ENCODE results near the gene OR10W1.

Gene OR10W1

DNA sequence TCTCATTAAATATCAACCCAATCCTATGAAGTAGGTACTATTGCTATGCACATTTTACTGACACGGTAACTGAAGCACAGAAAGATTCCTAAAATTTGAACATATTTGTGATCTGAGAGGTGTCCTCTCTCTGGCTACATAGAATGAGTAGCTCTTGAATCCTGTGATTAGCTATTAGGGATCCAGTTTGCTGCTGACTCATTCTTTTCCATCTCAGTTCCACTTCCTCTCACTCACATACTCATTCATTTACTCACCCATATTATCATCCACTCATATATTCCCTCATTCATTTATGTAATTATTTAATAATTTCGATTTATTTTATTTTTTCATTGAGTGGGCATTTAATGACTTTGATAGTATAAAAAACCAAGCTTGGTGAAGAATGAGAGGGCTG lies 48.1 kb upstream of the OR10W1 start (continued):
- TF ChIP-seq ZNF529 (tag by site-specific recombination; IDR thresholded peaks at IDR 0.05; ENCODE audit: insufficient replicate concordance) (no peak), YY1 (tag by site-specific recombination; IDR thresholded peaks at IDR 0.05) (no peak), ZNF354C (tag by site-specific recombination; IDR thresholded peaks at IDR 0.05; ENCODE audit: borderline replicate concordance, low read depth) (no peak), ZBTB7A (tag by site-specific recombination; IDR thresholded peaks at IDR 0.05; ENCODE audit: low read depth) (no peak), ZNF24 (tag by site-specific recombination; IDR thresholded peaks at IDR 0.05) (no peak)

DNA sequence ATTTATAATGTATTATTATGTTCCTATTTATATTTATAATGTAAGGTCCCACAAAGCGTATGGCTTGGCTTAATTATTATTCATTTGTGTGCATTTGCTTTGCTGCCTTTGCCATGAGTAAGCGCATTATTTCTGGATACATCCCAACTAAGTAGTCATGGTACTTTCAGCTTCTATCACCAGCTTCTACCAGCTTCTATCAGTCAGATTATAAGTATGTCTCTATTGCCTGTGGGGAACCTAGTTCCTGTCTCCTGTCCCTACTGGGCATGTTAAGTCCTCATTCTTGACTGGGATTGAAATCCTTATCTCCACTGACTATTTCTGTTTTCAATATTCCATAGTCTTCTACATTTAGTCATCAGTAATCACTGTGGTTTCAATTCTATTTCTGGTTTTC lies 33.5 kb upstream of the OR10W1 start:
- no peaks in the 10 kb centered on the region for H3K9me3 ChIP-seq (ENCODE audit: control insufficient read depth, insufficient read depth, low read depth, low read length)
- H3K36me3 ChIP-seq (ENCODE audit: control insufficient read depth in 2 of 2, insufficient read depth in 1 of 2, low read length in 2 of 2), result no peaks in the 10 kb centered on the region
- CTCF ChIA-PET, result no interaction called here
- POLR2A ChIA-PET, result no interaction called here
- no peak overlapping the region for H3K27ac ChIP-seq (ENCODE audit: extremely low read depth, low read depth, low read length)
- no peak overlapping the region for H3K4me3 ChIP-seq (ENCODE audit: low read depth, low read length)
- H3K4me1 ChIP-seq (ENCODE audit: control insufficient read depth, insufficient read depth, low read length), result no peaks in the 10 kb centered on the region
- no peak for TF ChIP-seq ZNF610 (tag by site-specific recombination; IDR thresholded peaks at IDR 0.05; ENCODE audit: borderline replicate concordance)
- TF ChIP-seq, protein P1, sequence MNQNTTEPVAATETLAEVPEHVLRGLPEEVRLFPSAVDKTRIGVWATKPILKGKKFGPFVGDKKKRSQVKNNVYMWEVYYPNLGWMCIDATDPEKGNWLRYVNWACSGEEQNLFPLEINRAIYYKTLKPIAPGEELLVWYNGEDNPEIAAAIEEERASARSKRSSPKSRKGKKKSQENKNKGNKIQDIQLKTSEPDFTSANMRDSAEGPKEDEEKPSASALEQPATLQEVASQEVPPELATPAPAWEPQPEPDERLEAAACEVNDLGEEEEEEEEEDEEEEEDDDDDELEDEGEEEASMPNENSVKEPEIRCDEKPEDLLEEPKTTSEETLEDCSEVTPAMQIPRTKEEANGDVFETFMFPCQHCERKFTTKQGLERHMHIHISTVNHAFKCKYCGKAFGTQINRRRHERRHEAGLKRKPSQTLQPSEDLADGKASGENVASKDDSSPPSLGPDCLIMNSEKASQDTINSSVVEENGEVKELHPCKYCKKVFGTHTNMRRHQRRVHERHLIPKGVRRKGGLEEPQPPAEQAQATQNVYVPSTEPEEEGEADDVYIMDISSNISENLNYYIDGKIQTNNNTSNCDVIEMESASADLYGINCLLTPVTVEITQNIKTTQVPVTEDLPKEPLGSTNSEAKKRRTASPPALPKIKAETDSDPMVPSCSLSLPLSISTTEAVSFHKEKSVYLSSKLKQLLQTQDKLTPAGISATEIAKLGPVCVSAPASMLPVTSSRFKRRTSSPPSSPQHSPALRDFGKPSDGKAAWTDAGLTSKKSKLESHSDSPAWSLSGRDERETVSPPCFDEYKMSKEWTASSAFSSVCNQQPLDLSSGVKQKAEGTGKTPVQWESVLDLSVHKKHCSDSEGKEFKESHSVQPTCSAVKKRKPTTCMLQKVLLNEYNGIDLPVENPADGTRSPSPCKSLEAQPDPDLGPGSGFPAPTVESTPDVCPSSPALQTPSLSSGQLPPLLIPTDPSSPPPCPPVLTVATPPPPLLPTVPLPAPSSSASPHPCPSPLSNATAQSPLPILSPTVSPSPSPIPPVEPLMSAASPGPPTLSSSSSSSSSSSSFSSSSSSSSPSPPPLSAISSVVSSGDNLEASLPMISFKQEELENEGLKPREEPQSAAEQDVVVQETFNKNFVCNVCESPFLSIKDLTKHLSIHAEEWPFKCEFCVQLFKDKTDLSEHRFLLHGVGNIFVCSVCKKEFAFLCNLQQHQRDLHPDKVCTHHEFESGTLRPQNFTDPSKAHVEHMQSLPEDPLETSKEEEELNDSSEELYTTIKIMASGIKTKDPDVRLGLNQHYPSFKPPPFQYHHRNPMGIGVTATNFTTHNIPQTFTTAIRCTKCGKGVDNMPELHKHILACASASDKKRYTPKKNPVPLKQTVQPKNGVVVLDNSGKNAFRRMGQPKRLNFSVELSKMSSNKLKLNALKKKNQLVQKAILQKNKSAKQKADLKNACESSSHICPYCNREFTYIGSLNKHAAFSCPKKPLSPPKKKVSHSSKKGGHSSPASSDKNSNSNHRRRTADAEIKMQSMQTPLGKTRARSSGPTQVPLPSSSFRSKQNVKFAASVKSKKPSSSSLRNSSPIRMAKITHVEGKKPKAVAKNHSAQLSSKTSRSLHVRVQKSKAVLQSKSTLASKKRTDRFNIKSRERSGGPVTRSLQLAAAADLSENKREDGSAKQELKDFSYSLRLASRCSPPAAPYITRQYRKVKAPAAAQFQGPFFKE (tag by site-specific recombination; IDR thresholded peaks at IDR 0.05; ENCODE audit: borderline replicate concordance), result no peak
- TF ChIP-seq ZNF112 (tag by site-specific recombination; IDR thresholded peaks at IDR 0.05), result no peak
- no peak for TF ChIP-seq ZFP41 (tag by site-specific recombination; IDR thresholded peaks at IDR 0.05; ENCODE audit: borderline replicate concordance)
- TF ChIP-seq ZNF677 (tag by site-specific recombination; IDR thresholded peaks at IDR 0.05), result no peak
- TF ChIP-seq ZEB2 (tag by site-specific recombination; IDR thresholded peaks at IDR 0.05), result no peak
- TF ChIP-seq ZNF350 (tag by site-specific recombination; IDR thresholded peaks at IDR 0.05), result no peak
- TF ChIP-seq, protein P2, sequence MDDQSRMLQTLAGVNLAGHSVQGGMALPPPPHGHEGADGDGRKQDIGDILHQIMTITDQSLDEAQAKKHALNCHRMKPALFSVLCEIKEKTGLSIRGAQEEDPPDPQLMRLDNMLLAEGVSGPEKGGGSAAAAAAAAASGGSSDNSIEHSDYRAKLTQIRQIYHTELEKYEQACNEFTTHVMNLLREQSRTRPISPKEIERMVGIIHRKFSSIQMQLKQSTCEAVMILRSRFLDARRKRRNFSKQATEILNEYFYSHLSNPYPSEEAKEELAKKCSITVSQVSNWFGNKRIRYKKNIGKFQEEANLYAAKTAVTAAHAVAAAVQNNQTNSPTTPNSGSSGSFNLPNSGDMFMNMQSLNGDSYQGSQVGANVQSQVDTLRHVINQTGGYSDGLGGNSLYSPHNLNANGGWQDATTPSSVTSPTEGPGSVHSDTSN (CRISPR knock-in tag; IDR thresholded peaks at IDR 0.05), result no peak
- TF ChIP-seq EGR2 (tag by site-specific recombination; IDR thresholded peaks at IDR 0.05; ENCODE audit: low read depth), result no peak
- TF ChIP-seq, protein P3, sequence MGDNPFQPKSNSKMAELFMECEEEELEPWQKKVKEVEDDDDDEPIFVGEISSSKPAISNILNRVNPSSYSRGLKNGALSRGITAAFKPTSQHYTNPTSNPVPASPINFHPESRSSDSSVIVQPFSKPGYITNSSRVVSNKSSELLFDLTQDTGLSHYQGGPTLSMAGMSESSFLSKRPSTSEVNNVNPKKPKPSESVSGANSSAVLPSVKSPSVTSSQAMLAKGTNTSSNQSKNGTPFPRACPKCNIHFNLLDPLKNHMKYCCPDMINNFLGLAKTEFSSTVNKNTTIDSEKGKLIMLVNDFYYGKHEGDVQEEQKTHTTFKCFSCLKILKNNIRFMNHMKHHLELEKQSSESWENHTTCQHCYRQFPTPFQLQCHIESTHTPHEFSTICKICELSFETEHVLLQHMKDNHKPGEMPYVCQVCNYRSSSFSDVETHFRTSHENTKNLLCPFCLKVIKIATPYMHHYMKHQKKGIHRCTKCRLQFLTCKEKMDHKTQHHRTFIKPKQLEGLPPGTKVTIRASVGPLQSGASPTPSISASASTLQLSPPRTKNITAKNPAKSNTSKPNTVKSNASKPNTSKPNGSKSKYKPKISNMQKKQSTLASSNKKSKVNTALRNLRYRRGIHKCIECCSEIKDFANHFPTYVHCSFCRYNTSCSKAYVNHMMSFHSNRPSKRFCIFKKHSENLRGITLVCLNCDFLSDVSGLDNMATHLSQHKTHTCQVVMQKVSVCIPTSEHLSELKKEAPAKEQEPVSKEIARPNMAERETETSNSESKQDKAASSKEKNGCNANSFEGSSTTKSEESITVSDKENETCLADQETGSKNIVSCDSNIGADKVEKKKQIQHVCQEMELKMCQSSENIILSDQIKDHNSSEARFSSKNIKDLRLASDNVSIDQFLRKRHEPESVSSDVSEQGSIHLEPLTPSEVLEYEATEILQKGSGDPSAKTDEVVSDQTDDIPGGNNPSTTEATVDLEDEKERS (tag by site-specific recombination; IDR thresholded peaks at IDR 0.05), result no peak
- no peak for TF ChIP-seq WT1 (tag by site-specific recombination; IDR thresholded peaks at IDR 0.05)
- TF ChIP-seq, protein P4, sequence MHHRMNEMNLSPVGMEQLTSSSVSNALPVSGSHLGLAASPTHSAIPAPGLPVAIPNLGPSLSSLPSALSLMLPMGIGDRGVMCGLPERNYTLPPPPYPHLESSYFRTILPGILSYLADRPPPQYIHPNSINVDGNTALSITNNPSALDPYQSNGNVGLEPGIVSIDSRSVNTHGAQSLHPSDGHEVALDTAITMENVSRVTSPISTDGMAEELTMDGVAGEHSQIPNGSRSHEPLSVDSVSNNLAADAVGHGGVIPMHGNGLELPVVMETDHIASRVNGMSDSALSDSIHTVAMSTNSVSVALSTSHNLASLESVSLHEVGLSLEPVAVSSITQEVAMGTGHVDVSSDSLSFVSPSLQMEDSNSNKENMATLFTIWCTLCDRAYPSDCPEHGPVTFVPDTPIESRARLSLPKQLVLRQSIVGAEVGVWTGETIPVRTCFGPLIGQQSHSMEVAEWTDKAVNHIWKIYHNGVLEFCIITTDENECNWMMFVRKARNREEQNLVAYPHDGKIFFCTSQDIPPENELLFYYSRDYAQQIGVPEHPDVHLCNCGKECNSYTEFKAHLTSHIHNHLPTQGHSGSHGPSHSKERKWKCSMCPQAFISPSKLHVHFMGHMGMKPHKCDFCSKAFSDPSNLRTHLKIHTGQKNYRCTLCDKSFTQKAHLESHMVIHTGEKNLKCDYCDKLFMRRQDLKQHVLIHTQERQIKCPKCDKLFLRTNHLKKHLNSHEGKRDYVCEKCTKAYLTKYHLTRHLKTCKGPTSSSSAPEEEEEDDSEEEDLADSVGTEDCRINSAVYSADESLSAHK (tag by site-specific recombination; IDR thresholded peaks at IDR 0.05), result no peak
- TF ChIP-seq ZBTB20 (tag by site-specific recombination; IDR thresholded peaks at IDR 0.05), result no peak
- no peak for TF ChIP-seq ZNF585B (tag by site-specific recombination; IDR thresholded peaks at IDR 0.05)
- TF ChIP-seq SALL2 (tag by site-specific recombination; IDR thresholded peaks at IDR 0.05; ENCODE audit: borderline replicate concordance), result no peak
- no peak for TF ChIP-seq ZNF792 (tag by site-specific recombination; IDR thresholded peaks at IDR 0.05)
- TF ChIP-seq, protein P5, sequence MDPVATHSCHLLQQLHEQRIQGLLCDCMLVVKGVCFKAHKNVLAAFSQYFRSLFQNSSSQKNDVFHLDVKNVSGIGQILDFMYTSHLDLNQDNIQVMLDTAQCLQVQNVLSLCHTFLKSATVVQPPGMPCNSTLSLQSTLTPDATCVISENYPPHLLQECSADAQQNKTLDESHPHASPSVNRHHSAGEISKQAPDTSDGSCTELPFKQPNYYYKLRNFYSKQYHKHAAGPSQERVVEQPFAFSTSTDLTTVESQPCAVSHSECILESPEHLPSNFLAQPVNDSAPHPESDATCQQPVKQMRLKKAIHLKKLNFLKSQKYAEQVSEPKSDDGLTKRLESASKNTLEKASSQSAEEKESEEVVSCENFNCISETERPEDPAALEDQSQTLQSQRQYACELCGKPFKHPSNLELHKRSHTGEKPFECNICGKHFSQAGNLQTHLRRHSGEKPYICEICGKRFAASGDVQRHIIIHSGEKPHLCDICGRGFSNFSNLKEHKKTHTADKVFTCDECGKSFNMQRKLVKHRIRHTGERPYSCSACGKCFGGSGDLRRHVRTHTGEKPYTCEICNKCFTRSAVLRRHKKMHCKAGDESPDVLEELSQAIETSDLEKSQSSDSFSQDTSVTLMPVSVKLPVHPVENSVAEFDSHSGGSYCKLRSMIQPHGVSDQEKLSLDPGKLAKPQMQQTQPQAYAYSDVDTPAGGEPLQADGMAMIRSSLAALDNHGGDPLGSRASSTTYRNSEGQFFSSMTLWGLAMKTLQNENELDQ (tag by site-specific recombination; IDR thresholded peaks at IDR 0.05; ENCODE audit: low read depth), result no peak
- TF ChIP-seq ZNF169 (tag by site-specific recombination; IDR thresholded peaks at IDR 0.05), result no peak

All from HEK293 (cell line).